HEK293 (cell line): ENCODE data around the gene CASP10.
A peak's percentile ranks its signal among the peaks of the same experiment; 100 is the strongest.

Experiments used
- CTCF ChIA-PET: fragments of 350-600 bp; formaldehyde crosslinking; extraction: SDS; loops from one replicate; lab custom pipeline; 2021; ENCODE audit warnings: antibody characterized with exemption; lab: Yijun Ruan, JAX
- POLR2A ChIA-PET: fragments of 300-600 bp; formaldehyde crosslinking; extraction: SDS; loops from one replicate; lab custom pipeline; 2020; ENCODE audit warnings: antibody characterized with exemption, inconsistent platforms; lab: Yijun Ruan, JAX
- H3K27ac ChIP-seq: fragments of 200-500 bp; sonication (Bioruptor generic); 2 replicates; pipeline ENCODE4 v1.5.1; 2014; ENCODE audit warnings: low read depth, low read length, control low read depth, inconsistent platforms; ENCODE audit errors: extremely low read depth
- H3K36me3 ChIP-seq, 2 experiments: fragments of 200-500 bp in 1 of 2; sonication (Bioruptor generic) in 1 of 2; 1 replicate in 1 of 2; 2 replicates in 1 of 2; pipeline ENCODE4 v1.5.1; 2014 to 2017; ENCODE audit warnings: inconsistent platforms in 2 of 2, low read length in 2 of 2; ENCODE audit not compliant: control insufficient read depth in 2 of 2, insufficient read depth in 1 of 2
- H3K4me1 ChIP-seq: fragments of 200-500 bp; sonication (Bioruptor generic); 2 replicates; pipeline ENCODE4 v1.5.1; 2014; ENCODE audit warnings: mild to moderate bottlenecking, low read length, inconsistent platforms; ENCODE audit not compliant: control insufficient read depth, insufficient read depth
- H3K4me3 ChIP-seq: 2 replicates; pipeline ENCODE4 v1.5.1; 2011; ENCODE audit warnings: low read depth, mild to moderate bottlenecking, control low read depth, low read length, moderate library complexity
- H3K9me3 ChIP-seq: fragments of 200-500 bp; sonication (Bioruptor generic); 2 replicates; pipeline ENCODE4 v1.5.1; 2014; ENCODE audit warnings: low read depth, low read length, inconsistent platforms; ENCODE audit not compliant: control insufficient read depth, insufficient read depth
- HIC1 ChIP-seq: fragments of 450-650 bp; formaldehyde crosslinking; IDR thresholded peaks from 2 replicates; pipeline ENCODE4 v1.5.1; 2016; ENCODE audit warnings: missing biosample characterization, missing genetic modification characterization
- IKZF3 ChIP-seq: fragments of 450-650 bp; IDR thresholded peaks from 2 replicates; pipeline ENCODE4 v1.5.0; 2018; ENCODE audit warnings: missing biosample characterization, mild to moderate bottlenecking, missing genetic modification characterization, moderate library complexity
- KLF10 ChIP-seq: fragments of 450-650 bp; IDR thresholded peaks from 2 replicates; pipeline ENCODE4 v1.5.1; 2018; ENCODE audit warnings: missing biosample characterization, mild to moderate bottlenecking, missing genetic modification characterization
- OSR2 ChIP-seq: fragments of 450-650 bp; formaldehyde crosslinking; IDR thresholded peaks from 2 replicates; pipeline ENCODE4 v1.5.1; 2016; ENCODE audit warnings: missing biosample characterization, missing genetic modification characterization
- PRDM1 ChIP-seq: fragments of 450-650 bp; formaldehyde crosslinking; IDR thresholded peaks from 2 replicates; pipeline ENCODE4; 2016; ENCODE audit warnings: missing biosample characterization, missing genetic modification characterization
- PRDM6 ChIP-seq: fragments of 450-650 bp; formaldehyde crosslinking; IDR thresholded peaks from 2 replicates; pipeline ENCODE4 v1.5.1; 2017; ENCODE audit warnings: missing biosample characterization, missing genetic modification characterization
- RBAK ChIP-seq: fragments of 450-650 bp; formaldehyde crosslinking; IDR thresholded peaks from 2 replicates; pipeline ENCODE4 v1.5.1; 2016; ENCODE audit warnings: missing biosample characterization, missing genetic modification characterization
- SALL2 ChIP-seq: fragments of 450-650 bp; formaldehyde crosslinking; IDR thresholded peaks from 2 replicates; pipeline ENCODE4 v1.5.0; 2017; ENCODE audit warnings: missing biosample characterization, mild to moderate bottlenecking, missing genetic modification characterization, borderline replicate concordance
- ZBTB17 ChIP-seq: fragments of 450-650 bp; formaldehyde crosslinking; IDR thresholded peaks from 2 replicates; pipeline ENCODE4 v1.5.1; 2016; ENCODE audit warnings: missing biosample characterization, missing genetic modification characterization
- ZBTB20 ChIP-seq: fragments of 450-650 bp; formaldehyde crosslinking; IDR thresholded peaks from 2 replicates; pipeline ENCODE4 v1.5.1; 2016; ENCODE audit warnings: missing biosample characterization, missing genetic modification characterization
- ZBTB48 ChIP-seq: fragments of 450-650 bp; formaldehyde crosslinking; IDR thresholded peaks from 2 replicates; pipeline ENCODE4 v1.5.1; 2016; ENCODE audit warnings: missing biosample characterization, missing genetic modification characterization
- ZNF10 ChIP-seq: fragments of 450-650 bp; formaldehyde crosslinking; IDR thresholded peaks from 2 replicates; pipeline ENCODE4 v1.5.1; 2017; ENCODE audit warnings: missing biosample characterization, missing genetic modification characterization
- ZNF184 ChIP-seq: fragments of 450-650 bp; IDR thresholded peaks from 2 replicates; pipeline ENCODE4 v1.5.1; 2018; ENCODE audit warnings: missing biosample characterization, mild to moderate bottlenecking, missing genetic modification characterization
- ZNF280D ChIP-seq: fragments of 450-650 bp; formaldehyde crosslinking; IDR thresholded peaks from 2 replicates; pipeline ENCODE4 v1.5.1; 2016; ENCODE audit warnings: missing biosample characterization, missing genetic modification characterization
- ZNF292 ChIP-seq: fragments of 450-650 bp; formaldehyde crosslinking; IDR thresholded peaks from 2 replicates; pipeline ENCODE4 v1.5.1; 2016; ENCODE audit warnings: low read depth, missing biosample characterization, missing genetic modification characterization, borderline replicate concordance
- ZNF302 ChIP-seq: fragments of 450-650 bp; formaldehyde crosslinking; IDR thresholded peaks from 2 replicates; pipeline ENCODE4 v1.5.1; 2016; ENCODE audit warnings: missing biosample characterization, missing genetic modification characterization, low read depth
- ZNF335 ChIP-seq: fragments of 450-650 bp; formaldehyde crosslinking; conservative IDR thresholded peaks from 2 replicates; pipeline ENCODE4 v1.5.1; 2016; ENCODE audit warnings: missing biosample characterization, missing genetic modification characterization
- ZNF449 ChIP-seq: fragments of 450-650 bp; formaldehyde crosslinking; IDR thresholded peaks from 2 replicates; pipeline ENCODE4 v1.5.1; 2017; ENCODE audit warnings: missing biosample characterization, mild to moderate bottlenecking, missing genetic modification characterization, moderate library complexity
- ZNF521 ChIP-seq: fragments of 450-650 bp; formaldehyde crosslinking; IDR thresholded peaks from 2 replicates; pipeline ENCODE4 v1.5.1; 2017; ENCODE audit warnings: missing biosample characterization, mild to moderate bottlenecking, missing genetic modification characterization
- ZNF548 ChIP-seq: fragments of 450-650 bp; formaldehyde crosslinking; IDR thresholded peaks from 2 replicates; pipeline ENCODE4 v1.5.1; 2016; ENCODE audit warnings: missing biosample characterization, missing genetic modification characterization
- ZNF558 ChIP-seq: fragments of 450-650 bp; formaldehyde crosslinking; IDR thresholded peaks from 2 replicates; pipeline ENCODE4 v1.5.1; 2016; ENCODE audit warnings: missing biosample characterization, missing genetic modification characterization
- ZNF561 ChIP-seq: fragments of 450-650 bp; IDR thresholded peaks from 2 replicates; pipeline ENCODE4 v1.5.1; 2018; ENCODE audit warnings: missing biosample characterization, missing genetic modification characterization, borderline replicate concordance
- ZNF600 ChIP-seq: fragments of 450-650 bp; formaldehyde crosslinking; IDR thresholded peaks from 2 replicates; pipeline ENCODE4 v1.5.1; 2016; ENCODE audit warnings: missing biosample characterization, missing genetic modification characterization
- ZNF837 ChIP-seq: fragments of 450-650 bp; formaldehyde crosslinking; IDR thresholded peaks from 2 replicates; pipeline ENCODE4 v1.5.1; 2016; ENCODE audit warnings: missing biosample characterization, missing genetic modification characterization

Gene CASP10

GRCh38 chr2:201233192-201233811 is 50.4 kb downstream of the CASP10 start (continued):
- TF ChIP-seq ZNF600 (tag by site-specific recombination) (peak; percentile 43), PRDM6 (no peak), OSR2 (tag by site-specific recombination) (no peak), ZNF292 (tag by site-specific recombination) (no peak), KLF10 (peak; percentile 91)
- TF ChIP-seq, all 188 proteins: peak for 16

- ChIA-PET POLR2A (no interaction called here), CTCF (interaction anchor here (0.6 to 2.7 kb wide), 13 partner anchors 14 to 866 kb away, joined by 3 to 37 read pairs (median 5); no protein-coding TSS in a partner anchor)
- Histone ChIP-seq H3K27ac (peak overlapping the region; percentile 11; the same call in 1 of the 2 replicates), H3K4me1 (no peaks in the 10 kb centered on the region), H3K36me3 (peaks cover 0 to 7% of the 10 kb centered on the region in 2 experiments; a peak in 1 of 3 replicates), H3K4me3 (no peak overlapping the region), H3K9me3 (no peaks in the 10 kb centered on the region)
- TF ChIP-seq OSR2 (tag by site-specific recombination) (no peak), ZNF184 (tag by site-specific recombination) (no peak), ZNF335 (tag by site-specific recombination) (peak; percentile 37), HIC1 (no peak), ZNF548 (tag by site-specific recombination) (no peak), ZNF302 (tag by site-specific recombination) (no peak), KLF10 (no peak), PRDM1 (tag by site-specific recombination) (no peak), ZNF449 (0 out of 2 replicates have a peak, but pooled peaks have one; percentile 18), ZNF521 (tag by site-specific recombination) (no peak), ZNF558 (tag by site-specific recombination) (no peak), ZBTB20 (tag by site-specific recombination) (peak; percentile 11; the same call in 1 of the 2 replicates), RBAK (no peak), ZBTB17 (tag by site-specific recombination) (peak; percentile 22; the same call in 1 of the 2 replicates), IKZF3 (tag by site-specific recombination) (no peak), SALL2 (tag by site-specific recombination) (no peak), ZNF837 (tag by site-specific recombination) (no peak), ZNF561 (tag by site-specific recombination) (no peak), ZBTB48 (tag by site-specific recombination) (no peak), ZNF280D (tag by site-specific recombination) (no peak), ZNF10 (peak; percentile 56; the same call in 1 of the 2 replicates)
These were observed 51.1 kb downstream of the CASP10 start for GRCh38 chr2:201233812-201234662.
